GF-D8 (cell line): ENCODE measurements around the gene DNAH2.

Experiments used
- DNase-seq: peaks from one replicate; lab custom pipeline; 2025; lab: John Stamatoyannopoulos, UW

DNAH2 gene

DNA sequence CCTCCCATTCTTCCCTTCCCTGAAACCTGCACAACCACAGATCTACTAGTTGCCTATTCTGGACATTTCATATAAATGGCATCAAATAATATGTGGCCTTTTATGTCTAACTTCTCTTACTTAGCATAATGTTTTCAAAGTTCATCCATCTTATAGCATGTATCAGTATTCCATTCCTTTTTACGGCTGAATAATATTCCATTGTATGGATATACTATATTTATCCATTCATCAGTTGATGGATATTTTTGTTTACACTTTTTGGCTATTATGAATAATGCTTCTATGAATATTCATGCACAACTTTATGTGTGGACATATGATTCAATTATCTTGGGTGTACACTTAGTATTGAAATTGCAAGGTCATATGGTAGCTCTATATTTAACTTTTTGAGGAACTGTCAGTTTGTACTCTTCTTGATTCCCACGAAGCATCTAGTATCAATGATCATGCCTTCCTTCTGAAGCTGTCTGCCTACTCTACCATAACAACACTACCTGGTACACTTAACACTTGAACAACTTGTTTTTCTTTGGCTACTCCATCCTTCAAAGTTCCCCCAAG lies 158.3 kb downstream of the DNAH2 start:
- no peak for DNase-seq

GRCh38 chr17:7878234-7878633 lies 160.7 kb downstream of the DNAH2 start:
- DNase-seq: no peak

DNA sequence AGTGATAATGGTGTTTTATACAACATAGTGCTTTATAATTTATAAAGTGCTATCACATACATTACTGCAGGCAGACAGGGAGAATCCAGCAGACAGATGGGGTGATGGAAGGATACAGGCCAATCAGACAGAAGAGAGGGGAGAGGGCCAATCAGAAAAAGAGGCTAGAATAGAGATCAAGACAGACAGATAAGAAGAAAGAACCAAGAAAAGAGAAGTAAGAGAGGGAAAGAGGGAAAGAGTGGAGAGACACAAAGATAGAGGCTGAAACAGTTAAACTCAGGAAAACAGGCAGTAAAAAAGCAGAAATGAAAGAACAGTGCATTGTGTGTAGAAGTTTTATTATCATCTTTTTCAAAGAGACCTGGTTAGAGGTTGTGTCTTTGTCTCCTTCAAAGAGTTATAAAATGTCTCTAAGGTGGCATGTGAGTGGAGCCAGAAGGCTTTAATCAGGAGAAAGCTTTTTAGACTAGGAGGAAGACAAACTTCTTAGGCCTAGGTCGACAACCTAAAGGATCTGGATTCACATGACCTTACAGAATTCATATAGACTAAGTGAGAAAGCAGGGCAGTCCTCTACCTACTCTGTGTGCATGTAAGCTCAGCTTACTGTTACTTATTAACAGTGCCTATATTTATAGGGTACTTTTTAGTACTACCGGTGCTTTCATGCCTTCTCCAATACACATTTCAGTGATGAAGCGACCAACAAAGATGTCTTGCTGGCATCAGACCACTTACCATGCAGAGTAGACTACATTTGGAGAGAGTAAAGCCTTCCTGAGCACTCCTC lies 162.7 kb downstream of the DNAH2 start:
- no peak for DNase-seq

DNA sequence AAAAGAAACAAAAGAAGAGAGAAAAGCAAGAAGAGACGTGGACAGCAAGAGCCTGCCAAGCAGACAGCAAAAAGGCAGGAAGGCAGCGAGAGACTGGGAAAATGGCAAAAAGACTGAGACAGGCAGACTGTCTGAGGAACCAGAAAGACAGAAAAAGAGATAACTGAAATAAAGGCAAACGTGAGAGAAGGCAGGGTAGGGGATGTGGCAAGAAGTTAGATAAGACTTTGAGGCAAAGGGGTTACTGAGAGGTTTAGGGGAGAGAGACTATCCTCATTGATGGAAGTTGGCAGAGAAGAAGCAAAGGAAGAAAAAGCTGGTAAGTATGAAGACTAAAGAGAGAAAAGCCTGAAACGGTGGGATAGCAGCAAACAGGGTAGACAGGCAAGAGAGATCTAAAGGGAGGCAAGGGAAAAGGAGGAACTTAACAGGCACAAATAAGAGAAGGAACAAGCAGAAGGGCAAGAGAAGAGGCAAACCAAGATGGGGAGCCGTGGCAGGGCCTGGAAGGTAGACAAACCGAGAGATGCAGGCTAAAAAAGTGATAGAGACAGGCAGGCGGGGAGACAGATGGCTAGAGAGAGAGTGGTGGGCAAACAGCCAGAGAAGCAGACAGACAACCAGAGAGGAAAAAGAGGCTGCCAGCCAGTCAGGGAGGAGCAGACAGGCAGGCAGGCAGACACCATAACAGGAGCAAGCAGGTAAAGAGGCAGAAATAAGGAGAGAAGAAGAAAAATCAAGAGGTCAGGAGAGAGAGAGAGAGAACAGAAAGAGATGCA lies 163.9 kb downstream of the DNAH2 start:
- no peak for DNase-seq

DNA sequence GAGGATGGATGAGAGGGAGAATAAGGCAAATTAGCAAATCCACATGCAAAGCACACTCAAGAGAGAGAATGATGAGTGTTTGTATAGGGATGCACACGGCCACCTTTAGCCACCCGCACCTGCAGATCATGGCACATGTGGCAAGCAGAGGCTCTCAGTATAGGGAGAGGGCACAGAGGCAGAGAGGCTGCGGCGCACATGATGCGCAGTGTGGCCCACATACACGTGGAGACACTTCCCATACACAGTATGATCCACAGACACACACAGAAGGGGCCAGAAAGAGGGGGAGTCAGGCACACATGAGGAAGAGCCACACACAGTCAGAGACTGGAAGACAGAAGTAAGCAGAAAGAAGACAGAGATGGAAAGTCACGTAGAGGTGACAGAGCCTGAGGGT lies 164.5 kb downstream of the DNAH2 start:
- DNase-seq: no peak

DNA sequence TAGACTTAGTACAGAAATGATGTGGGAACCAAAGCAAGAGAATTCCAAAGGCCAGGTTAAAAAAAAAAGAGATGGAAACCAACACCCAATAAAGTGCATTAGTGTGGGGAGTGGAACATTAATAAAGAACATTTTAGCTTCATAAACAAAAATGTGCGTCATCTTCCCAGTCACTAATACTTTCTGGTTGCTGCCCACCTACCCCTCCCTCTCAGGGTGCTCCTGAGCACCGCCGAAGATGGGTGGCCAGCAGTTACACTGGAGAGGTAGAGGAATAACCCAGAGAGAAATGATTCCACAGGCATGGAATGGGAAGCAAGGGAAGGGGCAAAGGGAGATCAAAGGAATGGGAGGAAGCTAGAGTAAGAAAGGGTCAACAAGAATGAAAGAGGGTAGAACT lies 165.1 kb downstream of the DNAH2 start:
- DNase-seq: no peak
